GM12801 (cell line): ENCODE results near the gene MAP7D1.

Source experiments
- TF ChIP-seq, protein P1 (sequence below): IDR thresholded peaks from one replicate; pipeline ENCODE4 v1.5.1; 2011; ENCODE audit warnings: control low read depth; ENCODE audit not compliant: insufficient read length; ENCODE audit errors: extremely low read depth

Gene MAP7D1

DNA sequence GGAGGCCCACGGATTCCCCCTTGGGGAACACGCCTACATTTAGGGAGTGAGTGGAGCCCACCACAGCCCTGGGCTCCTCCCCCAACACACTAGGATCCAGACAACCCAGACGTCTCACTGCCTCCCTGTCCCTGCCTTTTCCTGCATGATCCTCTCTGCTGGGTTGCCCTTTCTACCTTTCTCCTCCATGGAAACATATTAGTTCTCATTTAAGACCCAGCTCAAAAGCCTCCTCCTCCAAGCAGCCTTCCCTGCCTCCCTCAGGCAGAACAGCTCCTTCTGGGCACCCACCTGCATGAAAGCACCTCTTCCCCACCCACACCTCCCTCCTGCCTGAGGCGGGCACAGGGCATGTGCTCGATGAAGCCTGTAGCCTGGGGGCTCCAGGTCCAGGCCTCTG lies 41.6 kb upstream of the MAP7D1 start:
- TF ChIP-seq, protein P1, sequence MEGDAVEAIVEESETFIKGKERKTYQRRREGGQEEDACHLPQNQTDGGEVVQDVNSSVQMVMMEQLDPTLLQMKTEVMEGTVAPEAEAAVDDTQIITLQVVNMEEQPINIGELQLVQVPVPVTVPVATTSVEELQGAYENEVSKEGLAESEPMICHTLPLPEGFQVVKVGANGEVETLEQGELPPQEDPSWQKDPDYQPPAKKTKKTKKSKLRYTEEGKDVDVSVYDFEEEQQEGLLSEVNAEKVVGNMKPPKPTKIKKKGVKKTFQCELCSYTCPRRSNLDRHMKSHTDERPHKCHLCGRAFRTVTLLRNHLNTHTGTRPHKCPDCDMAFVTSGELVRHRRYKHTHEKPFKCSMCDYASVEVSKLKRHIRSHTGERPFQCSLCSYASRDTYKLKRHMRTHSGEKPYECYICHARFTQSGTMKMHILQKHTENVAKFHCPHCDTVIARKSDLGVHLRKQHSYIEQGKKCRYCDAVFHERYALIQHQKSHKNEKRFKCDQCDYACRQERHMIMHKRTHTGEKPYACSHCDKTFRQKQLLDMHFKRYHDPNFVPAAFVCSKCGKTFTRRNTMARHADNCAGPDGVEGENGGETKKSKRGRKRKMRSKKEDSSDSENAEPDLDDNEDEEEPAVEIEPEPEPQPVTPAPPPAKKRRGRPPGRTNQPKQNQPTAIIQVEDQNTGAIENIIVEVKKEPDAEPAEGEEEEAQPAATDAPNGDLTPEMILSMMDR = no peak

DNA sequence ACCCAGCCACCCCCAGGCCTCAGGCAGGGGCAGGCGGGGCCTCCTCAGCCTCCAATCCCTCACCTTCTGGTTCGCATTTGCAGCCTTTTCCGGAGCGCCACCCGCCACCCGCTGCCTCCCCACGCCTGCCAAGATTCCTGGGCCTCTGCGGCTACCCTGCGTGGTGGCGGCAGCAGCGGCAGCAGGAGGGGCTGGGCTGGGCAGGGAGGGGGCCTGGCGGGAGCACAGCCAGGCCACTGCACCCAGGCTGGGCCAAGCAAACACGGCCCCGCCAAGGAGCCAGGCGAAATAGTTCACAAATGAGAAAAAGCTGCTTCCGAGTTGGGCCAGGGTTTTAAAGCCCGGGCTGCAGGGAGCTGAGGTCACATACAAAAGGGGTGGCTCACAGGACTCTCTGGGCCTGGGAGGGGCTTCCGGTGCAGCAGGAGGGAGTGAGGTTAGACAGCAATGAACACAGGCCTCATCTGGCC lies 40.7 kb upstream of the MAP7D1 start:
- TF ChIP-seq, protein P1 = no peak

DNA sequence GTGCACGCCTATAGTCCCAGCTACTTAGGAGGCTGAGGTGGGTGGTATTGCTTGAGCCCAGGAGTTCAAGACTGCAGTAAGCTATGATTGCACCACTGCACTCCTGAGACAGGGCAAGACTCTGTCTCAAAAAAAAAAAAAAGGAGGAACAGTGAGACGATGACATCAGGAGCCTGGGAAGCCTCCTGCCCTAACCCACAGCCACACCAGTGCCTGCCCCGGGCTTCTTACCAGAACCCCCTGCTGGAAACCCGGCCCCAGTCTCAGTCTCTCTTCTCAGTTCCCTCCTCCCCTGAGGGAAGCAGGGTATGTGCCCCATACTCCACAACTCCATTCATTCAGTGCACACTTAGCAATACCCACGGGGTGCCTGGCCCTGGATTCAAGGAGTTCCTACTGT lies 40.0 kb upstream of the MAP7D1 start:
- TF ChIP-seq, protein P1 = no peak

DNA sequence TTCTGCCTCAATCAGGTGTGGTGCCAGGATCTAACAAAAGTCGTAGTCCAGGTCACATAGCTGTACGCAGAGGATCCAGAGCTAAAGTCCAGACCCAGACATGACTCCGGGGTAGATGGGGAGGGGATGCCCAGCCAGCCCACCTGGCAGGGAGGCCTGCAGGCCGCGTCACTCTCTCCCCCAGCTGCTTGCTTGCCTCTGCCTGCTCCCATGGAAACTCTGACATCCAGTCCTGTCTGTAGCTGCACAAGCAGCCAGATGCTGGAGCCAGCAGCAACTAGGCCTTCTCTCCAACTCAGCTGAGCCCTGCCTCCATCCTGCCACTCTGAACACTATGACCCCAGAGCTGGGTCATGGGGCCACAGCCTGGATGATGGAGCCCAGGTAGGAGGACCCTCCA lies 39.1 kb upstream of the MAP7D1 start:
- TF ChIP-seq, protein P1 = no peak

DNA sequence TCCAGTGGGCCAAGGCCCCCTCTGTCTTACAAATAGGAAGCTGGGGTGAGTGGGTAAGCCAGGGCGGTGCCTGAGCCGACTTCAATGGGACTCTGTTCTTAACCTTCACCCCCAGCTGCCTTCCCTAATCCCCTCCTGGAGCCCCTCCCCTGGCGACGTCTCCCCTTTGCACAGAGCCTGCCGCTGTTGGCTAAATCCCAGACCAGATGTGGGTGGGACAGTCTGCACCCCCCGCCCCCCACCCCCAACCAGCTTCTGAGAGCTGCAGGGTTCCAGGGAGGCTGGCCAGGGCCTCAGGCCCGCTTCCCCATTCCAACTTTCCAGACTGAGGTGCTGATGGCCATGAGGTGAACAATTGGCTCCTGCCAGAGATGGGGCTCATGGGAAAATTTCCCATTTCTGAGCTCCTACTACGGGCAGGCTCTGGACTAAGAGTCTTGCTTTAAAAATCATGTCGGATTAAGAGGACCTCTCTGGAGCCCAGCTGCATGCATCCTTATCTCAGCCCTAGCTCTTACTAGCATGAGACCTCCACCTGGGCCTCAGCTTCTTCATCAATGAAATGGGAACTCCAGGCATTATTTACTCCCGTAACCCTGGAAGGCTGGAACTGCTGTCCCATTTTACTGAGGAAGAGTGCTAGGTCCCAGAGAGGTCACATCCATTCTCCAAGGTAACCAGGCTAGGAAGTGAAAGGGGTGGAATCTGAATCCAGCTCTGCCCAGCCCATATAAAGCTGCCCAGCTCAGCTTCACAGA lies 37.3 kb upstream of the MAP7D1 start:
- TF ChIP-seq, protein P1 = no peak

DNA sequence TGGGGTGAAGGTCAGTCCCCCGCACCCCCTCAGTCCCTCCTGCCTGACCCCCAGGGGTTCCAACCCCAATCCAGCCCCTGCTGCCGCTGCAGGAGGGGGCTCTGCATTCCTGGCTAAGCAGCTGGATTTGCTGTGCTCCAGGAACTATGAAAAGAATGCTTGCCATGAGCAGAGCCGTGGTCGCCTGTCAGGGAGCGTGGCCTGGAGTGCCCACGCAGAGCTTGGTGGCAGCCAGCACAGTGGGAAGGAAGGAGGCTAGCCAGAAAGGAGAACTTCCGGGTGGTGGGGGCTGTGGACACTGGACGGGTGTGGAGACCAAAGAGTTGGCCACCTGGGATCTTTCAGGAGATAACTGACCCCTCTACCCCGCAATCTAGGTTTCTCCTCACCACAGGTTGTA lies 36.5 kb upstream of the MAP7D1 start:
- TF ChIP-seq, protein P1 = no peak

DNA sequence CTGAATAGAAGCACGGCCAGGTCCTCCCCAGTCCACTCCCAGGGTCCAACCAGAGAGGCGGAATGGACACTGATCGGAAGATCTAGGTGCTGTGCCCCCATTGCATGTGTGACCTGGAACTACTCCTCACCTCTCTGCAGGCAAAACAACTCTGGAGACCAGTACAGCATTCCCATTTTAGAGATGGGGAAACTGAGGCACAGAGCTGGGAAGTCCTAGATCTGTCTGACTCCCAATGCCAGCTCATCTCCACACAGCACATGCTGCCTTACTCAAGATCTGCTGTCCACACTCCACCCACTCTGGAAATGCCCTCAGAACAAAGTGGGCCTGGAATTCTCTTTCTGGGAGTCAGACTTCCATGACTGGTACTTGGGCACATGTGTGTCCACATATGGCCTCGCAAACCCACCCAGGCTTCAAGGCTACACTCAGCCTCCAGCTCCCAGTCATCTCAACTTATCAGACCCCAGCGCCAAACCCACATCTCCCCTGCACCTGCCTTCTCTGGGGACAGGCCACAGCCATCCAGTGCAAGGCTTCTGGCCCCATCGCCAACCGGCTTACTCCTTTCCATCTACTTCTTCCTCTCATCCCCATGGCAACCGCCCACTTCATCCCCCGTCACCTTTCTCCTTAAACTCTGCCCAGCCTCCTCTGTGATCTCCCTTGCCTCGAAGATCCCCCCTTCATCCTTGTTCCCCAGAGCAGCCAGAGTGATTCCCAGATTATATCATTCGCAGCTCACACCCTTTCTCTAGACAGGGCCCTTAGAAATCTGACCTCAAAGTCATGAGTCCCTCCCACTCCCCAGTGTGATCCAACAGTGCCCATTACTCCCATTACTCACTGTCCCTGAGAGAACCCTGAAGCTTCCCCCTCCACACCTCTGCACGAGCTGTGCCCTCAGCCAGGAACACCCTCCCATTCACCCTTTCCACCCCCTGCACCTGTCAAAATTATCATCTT lies 33.6 kb upstream of the MAP7D1 start:
- TF ChIP-seq, protein P1 = no peak
